Gastrocnemius medialis (tissue), 4 donors: ENCODE results near the gene PPP1R16B.

Experiments
- POLR2A ChIP-seq, 2 donors: fragments of 450-650 bp; IDR thresholded peaks; one replicate each; pipeline ENCODE4 v1.6.1; 2017; ENCODE audit warnings: antibody characterized with exemption in 2 of 2, mild to moderate bottlenecking in 2 of 2, moderate library complexity in 2 of 2
- TF ChIP-seq, protein P1 (sequence below), 5 experiments: fragments of 450-650 bp in 3 of 5; fragments of 200-600 bp in 2 of 5; sonication (generic) in 2 of 5; IDR thresholded peaks in 4 of 5; conservative IDR thresholded peaks in 1 of 5; 1 replicate in 4 of 5; 2 replicates in 1 of 5; pipeline ENCODE4 v1.5.1; 2016 to 2019; ENCODE audit warnings: antibody characterized with exemption in 5 of 5, mild to moderate bottlenecking in 3 of 5, moderate library complexity in 3 of 5

DNA sequence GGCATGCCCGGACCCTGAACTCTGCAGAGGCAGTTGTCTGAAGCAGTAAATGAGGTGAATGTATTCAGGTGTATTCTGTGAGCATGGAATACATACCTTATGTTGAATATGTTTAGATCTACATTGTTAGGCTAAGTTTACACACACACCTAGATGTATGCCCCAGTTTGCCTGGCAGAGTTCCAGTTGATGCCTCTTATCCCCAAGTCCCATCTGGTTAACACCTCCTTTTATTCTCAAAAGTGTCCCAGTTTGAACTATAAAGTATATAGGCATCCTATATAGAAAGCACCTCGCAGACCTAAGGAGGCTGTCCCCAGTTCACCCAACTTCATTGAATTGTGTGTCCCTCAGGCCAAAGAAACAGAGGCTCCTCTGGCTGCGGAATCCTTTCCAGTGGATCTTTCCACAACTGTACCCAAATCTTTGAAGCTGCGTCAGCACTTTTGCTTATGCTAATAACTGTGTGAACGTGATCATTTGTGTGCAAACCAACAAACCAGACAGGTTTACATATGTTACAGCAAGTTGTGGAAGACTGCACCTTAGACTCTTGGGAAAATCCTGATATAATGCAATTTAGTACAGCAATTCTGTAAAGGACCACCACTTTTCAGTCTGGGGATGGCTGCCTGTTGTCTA, 151.9 kb downstream of the PPP1R16B start:
- TF ChIP-seq, protein P1, sequence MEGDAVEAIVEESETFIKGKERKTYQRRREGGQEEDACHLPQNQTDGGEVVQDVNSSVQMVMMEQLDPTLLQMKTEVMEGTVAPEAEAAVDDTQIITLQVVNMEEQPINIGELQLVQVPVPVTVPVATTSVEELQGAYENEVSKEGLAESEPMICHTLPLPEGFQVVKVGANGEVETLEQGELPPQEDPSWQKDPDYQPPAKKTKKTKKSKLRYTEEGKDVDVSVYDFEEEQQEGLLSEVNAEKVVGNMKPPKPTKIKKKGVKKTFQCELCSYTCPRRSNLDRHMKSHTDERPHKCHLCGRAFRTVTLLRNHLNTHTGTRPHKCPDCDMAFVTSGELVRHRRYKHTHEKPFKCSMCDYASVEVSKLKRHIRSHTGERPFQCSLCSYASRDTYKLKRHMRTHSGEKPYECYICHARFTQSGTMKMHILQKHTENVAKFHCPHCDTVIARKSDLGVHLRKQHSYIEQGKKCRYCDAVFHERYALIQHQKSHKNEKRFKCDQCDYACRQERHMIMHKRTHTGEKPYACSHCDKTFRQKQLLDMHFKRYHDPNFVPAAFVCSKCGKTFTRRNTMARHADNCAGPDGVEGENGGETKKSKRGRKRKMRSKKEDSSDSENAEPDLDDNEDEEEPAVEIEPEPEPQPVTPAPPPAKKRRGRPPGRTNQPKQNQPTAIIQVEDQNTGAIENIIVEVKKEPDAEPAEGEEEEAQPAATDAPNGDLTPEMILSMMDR (IDR thresholded peaks at IDR 0.05 in 4 of 5, conservative IDR thresholded peaks at IDR 0.05 in 1 of 5), result no peak
- no peak for TF ChIP-seq POLR2A (IDR thresholded peaks at IDR 0.05)
